HEK293 (cell line): ENCODE data around the gene BRF1.
A peak's percentile ranks its signal among the peaks of the same experiment; 100 is the strongest.

Experiments used
- CTCF ChIA-PET: fragments of 350-600 bp; formaldehyde crosslinking; extraction: SDS; loops from one replicate; lab custom pipeline; 2021; ENCODE audit warnings: antibody characterized with exemption; lab: Yijun Ruan, JAX
- POLR2A ChIA-PET: fragments of 300-600 bp; formaldehyde crosslinking; extraction: SDS; loops from one replicate; lab custom pipeline; 2020; ENCODE audit warnings: antibody characterized with exemption, inconsistent platforms; lab: Yijun Ruan, JAX
- H3K27ac ChIP-seq: fragments of 200-500 bp; sonication (Bioruptor generic); 2 replicates; pipeline ENCODE4 v1.5.1; 2014; ENCODE audit warnings: low read depth, low read length, control low read depth, inconsistent platforms; ENCODE audit errors: extremely low read depth
- H3K36me3 ChIP-seq, 2 experiments: fragments of 200-500 bp in 1 of 2; sonication (Bioruptor generic) in 1 of 2; 1 replicate in 1 of 2; 2 replicates in 1 of 2; pipeline ENCODE4 v1.5.1; 2014 to 2017; ENCODE audit warnings: inconsistent platforms in 2 of 2, low read length in 2 of 2; ENCODE audit not compliant: control insufficient read depth in 2 of 2, insufficient read depth in 1 of 2
- H3K4me1 ChIP-seq: fragments of 200-500 bp; sonication (Bioruptor generic); 2 replicates; pipeline ENCODE4 v1.5.1; 2014; ENCODE audit warnings: mild to moderate bottlenecking, low read length, inconsistent platforms; ENCODE audit not compliant: control insufficient read depth, insufficient read depth
- H3K4me3 ChIP-seq: 2 replicates; pipeline ENCODE4 v1.5.1; 2011; ENCODE audit warnings: low read depth, mild to moderate bottlenecking, control low read depth, low read length, moderate library complexity
- H3K9me3 ChIP-seq: fragments of 200-500 bp; sonication (Bioruptor generic); 2 replicates; pipeline ENCODE4 v1.5.1; 2014; ENCODE audit warnings: low read depth, low read length, inconsistent platforms; ENCODE audit not compliant: control insufficient read depth, insufficient read depth
- GLIS2 ChIP-seq: fragments of 450-650 bp; formaldehyde crosslinking; IDR thresholded peaks from 2 replicates; pipeline ENCODE4 v1.5.1; 2016; ENCODE audit warnings: missing biosample characterization, missing genetic modification characterization
- PRDM2 ChIP-seq: fragments of 450-650 bp; formaldehyde crosslinking; IDR thresholded peaks from 2 replicates; pipeline ENCODE4 v1.5.1; 2016; ENCODE audit warnings: missing biosample characterization, missing genetic modification characterization, borderline replicate concordance
- SCRT1 ChIP-seq: fragments of 450-650 bp; formaldehyde crosslinking; IDR thresholded peaks from 2 replicates; pipeline ENCODE4 v1.5.1; 2016; ENCODE audit warnings: missing biosample characterization, missing genetic modification characterization, borderline replicate concordance
- SCRT2 ChIP-seq: fragments of 450-650 bp; formaldehyde crosslinking; IDR thresholded peaks from 2 replicates; pipeline ENCODE4 v1.5.1; 2016; ENCODE audit warnings: missing biosample characterization, missing genetic modification characterization
- SETDB1 ChIP-seq: IDR thresholded peaks from one replicate; pipeline ENCODE4 v1.6.1; 2017; ENCODE audit warnings: mild to moderate bottlenecking, low read length, moderate library complexity, mixed read lengths; ENCODE audit not compliant: insufficient read length
- TSHZ1 ChIP-seq: fragments of 450-650 bp; formaldehyde crosslinking; IDR thresholded peaks from 2 replicates; pipeline ENCODE4 v1.5.1; 2016; ENCODE audit warnings: missing biosample characterization, missing genetic modification characterization, borderline replicate concordance
- ZBTB21 ChIP-seq: fragments of 450-650 bp; formaldehyde crosslinking; IDR thresholded peaks from 2 replicates; pipeline ENCODE4 v1.5.1; 2017; ENCODE audit warnings: missing biosample characterization, missing genetic modification characterization
- ZBTB49 ChIP-seq: fragments of 450-650 bp; formaldehyde crosslinking; IDR thresholded peaks from 2 replicates; pipeline ENCODE4 v1.5.1; 2016; ENCODE audit warnings: missing biosample characterization, missing genetic modification characterization, low read depth
- ZNF23 ChIP-seq: fragments of 450-650 bp; formaldehyde crosslinking; IDR thresholded peaks from 2 replicates; pipeline ENCODE4 v1.5.1; 2016; ENCODE audit warnings: missing biosample characterization, missing genetic modification characterization, borderline replicate concordance
- ZNF239 ChIP-seq: fragments of 450-650 bp; formaldehyde crosslinking; IDR thresholded peaks from 2 replicates; pipeline ENCODE4 v1.5.1; 2016; ENCODE audit warnings: missing biosample characterization, missing genetic modification characterization
- ZNF248 ChIP-seq: fragments of 450-650 bp; formaldehyde crosslinking; IDR thresholded peaks from 2 replicates; pipeline ENCODE4 v1.5.1; 2017; ENCODE audit warnings: missing biosample characterization, missing genetic modification characterization
- ZNF26 ChIP-seq: fragments of 450-650 bp; formaldehyde crosslinking; IDR thresholded peaks from 2 replicates; pipeline ENCODE4 v1.5.1; 2016; ENCODE audit warnings: missing biosample characterization, missing genetic modification characterization
- ZNF292 ChIP-seq: fragments of 450-650 bp; formaldehyde crosslinking; IDR thresholded peaks from 2 replicates; pipeline ENCODE4 v1.5.1; 2016; ENCODE audit warnings: low read depth, missing biosample characterization, missing genetic modification characterization, borderline replicate concordance
- ZNF48 ChIP-seq: fragments of 450-650 bp; formaldehyde crosslinking; IDR thresholded peaks from 2 replicates; pipeline ENCODE4 v1.5.1; 2016; ENCODE audit warnings: missing biosample characterization, missing genetic modification characterization
- ZNF600 ChIP-seq: fragments of 450-650 bp; formaldehyde crosslinking; IDR thresholded peaks from 2 replicates; pipeline ENCODE4 v1.5.1; 2016; ENCODE audit warnings: missing biosample characterization, missing genetic modification characterization

Gene BRF1

GRCh38 chr14:105322791-105323556 is 22.2 kb upstream of the BRF1 start:
- ChIA-PET POLR2A (no interaction called here), CTCF (no interaction called here)
- Histone ChIP-seq H3K4me3 (no peak overlapping the region), H3K27ac (no peak overlapping the region), H3K36me3 (no peaks in the 10 kb centered on the region; a peak in 1 of 3 replicates), H3K4me1 (peaks cover 6% of the 10 kb centered on the region; the same call in 1 of the 2 replicates), H3K9me3 (no peaks in the 10 kb centered on the region)
- TF ChIP-seq ZNF292 (tag by site-specific recombination): no peak
- peak; percentile 94 for TF ChIP-seq SCRT2
- 0 out of 2 replicates have a peak, but pooled peaks have one; percentile 15 for TF ChIP-seq SCRT1
- no peak for TF ChIP-seq ZNF23 (tag by site-specific recombination)
- TF ChIP-seq ZNF239 (tag by site-specific recombination): no peak
- TF ChIP-seq ZNF600 (tag by site-specific recombination): 0 out of 2 replicates have a peak, but pooled peaks have one; percentile 9

- no peak for TF ChIP-seq PRDM2 (tag by site-specific recombination)
- no peak for TF ChIP-seq ZBTB21 (tag by site-specific recombination)
- TF ChIP-seq ZNF48 (tag by site-specific recombination): no peak
- no peak for TF ChIP-seq SETDB1
- no peak for TF ChIP-seq GLIS2
- TF ChIP-seq TSHZ1 (tag by site-specific recombination): no peak
- no peak for TF ChIP-seq ZNF248 (tag by site-specific recombination)
- no peak for TF ChIP-seq ZBTB49 (tag by site-specific recombination)
- no peak for TF ChIP-seq ZNF26
- Histone ChIP-seq H3K9me3 (no peaks in the 10 kb centered on the region), H3K4me1 (peaks cover 7% of the 10 kb centered on the region), H3K27ac (no peak overlapping the region), H3K4me3 (no peak overlapping the region), H3K36me3 (no peaks in the 10 kb centered on the region; a peak in 1 of 3 replicates)
- CTCF ChIA-PET: no interaction called here
- POLR2A ChIA-PET: interaction anchor here (0.8 kb wide), 1 partner anchor 16 kb away, joined by 3 read pairs; no protein-coding TSS in a partner anchor
These were observed 16.7 kb upstream of the BRF1 start for GRCh38 chr14:105317546-105317945.
